HepG2 (cell line): ENCODE data around the gene C14orf93. TPM values are rescaled to one million over a fixed set of nuclear protein-coding genes. Genes with fewer than 3 reads are reported as not detected.

Experiments
- CBX5 ChIP-seq: sonication (generic); formaldehyde crosslinking; IDR thresholded peaks from 2 replicates; pipeline ENCODE4 v1.4.0; 2020; ENCODE audit warnings: missing genetic modification reagents, borderline replicate concordance
- HIVEP1 ChIP-seq: sonication (generic); formaldehyde crosslinking; IDR thresholded peaks from 2 replicates; pipeline ENCODE4 v1.4.0; 2020; ENCODE audit warnings: mild to moderate bottlenecking, missing genetic modification reagents
- JARID2 ChIP-seq: sonication (generic); formaldehyde crosslinking; IDR thresholded peaks from 2 replicates; pipeline ENCODE4 v1.8.1; 2023; ENCODE audit warnings: missing genetic modification reagents, inconsistent platforms; ENCODE audit not compliant: insufficient replicate concordance
- KDM6A ChIP-seq: IDR thresholded peaks from 2 replicates; pipeline ENCODE4 v1.6.1; 2016; ENCODE audit warnings: low read depth
- MAF1 ChIP-seq: sonication (generic); formaldehyde crosslinking; IDR thresholded peaks from 2 replicates; pipeline ENCODE4 v1.5.0; 2020; ENCODE audit warnings: missing genetic modification reagents, borderline replicate concordance
- RFX1 ChIP-seq: fragments of 450-650 bp; IDR thresholded peaks from 2 replicates; pipeline ENCODE4 v1.6.1; 2017
- TP53 ChIP-seq: sonication (generic); formaldehyde crosslinking; conservative IDR thresholded peaks from 2 replicates; pipeline ENCODE4 v1.4.0; 2020; ENCODE audit warnings: missing genetic modification reagents
- TRIM24 ChIP-seq: sonication (generic); formaldehyde crosslinking; IDR thresholded peaks from 2 replicates; pipeline ENCODE4 v1.8.0; 2022; ENCODE audit warnings: mild to moderate bottlenecking, missing genetic modification reagents
- ZNF3 ChIP-seq: IDR thresholded peaks from 2 replicates; pipeline ENCODE4 v1.7.0; 2017; ENCODE audit warnings: inconsistent platforms
- ZNF337 ChIP-seq: sonication (generic); formaldehyde crosslinking; IDR thresholded peaks from 2 replicates; pipeline ENCODE4 v1.5.1; 2020; ENCODE audit warnings: missing genetic modification reagents, low read depth, mild to moderate bottlenecking, borderline replicate concordance
- ZNF619 ChIP-seq: sonication (generic); formaldehyde crosslinking; IDR thresholded peaks from 2 replicates; pipeline ENCODE4 v1.4.0; 2020; ENCODE audit warnings: mild to moderate bottlenecking, missing genetic modification reagents
- ZNF652 ChIP-seq: IDR thresholded peaks from 2 replicates; pipeline ENCODE4 v1.6.1; 2016; ENCODE audit warnings: low read depth, borderline replicate concordance
- ZNF749 ChIP-seq: sonication (generic); formaldehyde crosslinking; IDR thresholded peaks from 2 replicates; pipeline ENCODE4 v1.8.0; 2022; ENCODE audit warnings: mild to moderate bottlenecking, missing genetic modification reagents, moderate library complexity, borderline replicate concordance
- ZNF772 ChIP-seq: sonication (generic); formaldehyde crosslinking; IDR thresholded peaks from 2 replicates; pipeline ENCODE4 v1.5.0; 2020; ENCODE audit warnings: mild to moderate bottlenecking, missing genetic modification reagents
- polyA plus RNA-seq, 8 experiments: library from polyadenylated mRNA; depleted of rRNA in 3 of 8; stranded (reverse) in 7 of 8; unstranded in 1 of 8; fragments of >200 nt; fragmentation: Illumina TruSeq in 4 of 8; extraction: Trizol in 4 of 8; gene quantifications; 2 replicates each; pipeline versions ENCODE4 v1.2.1 to v1.2.3, GENCODE V29; 2011 to 2016; ENCODE audit warnings: low read depth in 4 of 8, missing spikeins in 1 of 8, mixed read lengths in 1 of 8; ENCODE audit not compliant: insufficient read depth in 1 of 8
- total RNA-seq, 5 experiments: library from RNA; depleted of rRNA; stranded (reverse); fragments of >200 nt; fragmentation: Illumina TruSeq; extraction: Trizol; gene quantifications; 2 replicates each; pipeline ENCODE4 v1.2.3, GENCODE V29; 2016; ENCODE audit warnings: low read depth in 1 of 5
- TF ChIP-seq, protein P1 (sequence below): sonication (generic); formaldehyde crosslinking; conservative IDR thresholded peaks from 2 replicates; pipeline ENCODE4 v1.5.0; 2020; ENCODE audit warnings: missing genetic modification reagents
- TF ChIP-seq, protein P2 (sequence below): sonication (generic); formaldehyde crosslinking; IDR thresholded peaks from 2 replicates; pipeline ENCODE4 v1.5.0; 2020; ENCODE audit warnings: missing genetic modification reagents
- TF ChIP-seq, protein P3 (sequence below): sonication (generic); formaldehyde crosslinking; IDR thresholded peaks from 2 replicates; pipeline ENCODE4 v1.4.0; 2020; ENCODE audit warnings: missing genetic modification reagents, borderline replicate concordance
- TF ChIP-seq, protein P4 (sequence below): sonication (generic); formaldehyde crosslinking; IDR thresholded peaks from 2 replicates; pipeline ENCODE4 v1.4.0; 2020; ENCODE audit warnings: mild to moderate bottlenecking, low read depth, missing genetic modification reagents
- TF ChIP-seq, protein P5 (sequence below): IDR thresholded peaks from 2 replicates; pipeline ENCODE4 v1.6.1; 2012; ENCODE audit warnings: low read depth, low read length, improper control_type of control experiment
- TF ChIP-seq, protein P6 (sequence below): IDR thresholded peaks from 2 replicates; pipeline ENCODE4 v1.6.1; 2016; ENCODE audit warnings: missing compliant biosample characterization, missing genetic modification reagents, borderline replicate concordance

The C14orf93 gene
- total and polyA plus RNA-seq, 2 of the 13 experiments (the other 11 are each of a cell fraction or from before 2014, with no cell fraction given): 11.4 to 22.5 TPM

DNA sequence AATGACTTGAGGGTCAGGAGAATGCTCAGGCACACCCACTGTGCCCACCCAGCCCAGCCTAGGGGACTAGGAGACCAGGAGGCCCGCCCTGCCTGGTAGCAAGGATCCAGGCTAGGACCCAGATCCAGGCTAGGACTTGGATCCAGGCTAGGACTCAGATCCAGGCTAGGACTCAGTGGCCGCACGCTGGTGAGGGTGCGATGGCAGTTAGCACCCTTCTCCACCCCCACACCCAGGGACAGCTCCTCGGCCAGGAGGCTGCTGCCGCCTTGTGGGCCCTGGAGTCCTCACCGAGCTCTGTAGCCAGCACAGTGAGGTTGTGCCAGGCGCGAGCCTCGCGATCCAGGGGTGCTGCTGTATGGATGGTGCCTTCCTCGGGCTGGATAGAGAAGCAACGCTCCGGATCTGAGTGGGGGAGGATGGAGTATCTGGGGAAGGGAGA, 42.3 kb upstream of the C14orf93 start (continued):
- TF ChIP-seq JARID2: no peak
- no peak for TF ChIP-seq KDM6A (CRISPR knock-in tag)
- TF ChIP-seq CBX5 (CRISPR knock-in tag): 0 out of 2 replicates have a peak, but pooled peaks have one; percentile 16
- TF ChIP-seq, protein P1, sequence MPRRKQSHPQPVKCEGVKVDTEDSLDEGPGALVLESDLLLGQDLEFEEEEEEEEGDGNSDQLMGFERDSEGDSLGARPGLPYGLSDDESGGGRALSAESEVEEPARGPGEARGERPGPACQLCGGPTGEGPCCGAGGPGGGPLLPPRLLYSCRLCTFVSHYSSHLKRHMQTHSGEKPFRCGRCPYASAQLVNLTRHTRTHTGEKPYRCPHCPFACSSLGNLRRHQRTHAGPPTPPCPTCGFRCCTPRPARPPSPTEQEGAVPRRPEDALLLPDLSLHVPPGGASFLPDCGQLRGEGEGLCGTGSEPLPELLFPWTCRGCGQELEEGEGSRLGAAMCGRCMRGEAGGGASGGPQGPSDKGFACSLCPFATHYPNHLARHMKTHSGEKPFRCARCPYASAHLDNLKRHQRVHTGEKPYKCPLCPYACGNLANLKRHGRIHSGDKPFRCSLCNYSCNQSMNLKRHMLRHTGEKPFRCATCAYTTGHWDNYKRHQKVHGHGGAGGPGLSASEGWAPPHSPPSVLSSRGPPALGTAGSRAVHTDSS (CRISPR knock-in tag): no peak
- 0 out of 2 replicates have a peak, but pooled peaks have one; percentile 13 for TF ChIP-seq ZNF619 (CRISPR knock-in tag)
- TF ChIP-seq ZNF337 (CRISPR knock-in tag): no peak
- TF ChIP-seq TRIM24: no peak
- no peak for TF ChIP-seq ZNF652
- no peak for TF ChIP-seq ZNF749
- TF ChIP-seq, protein P2, sequence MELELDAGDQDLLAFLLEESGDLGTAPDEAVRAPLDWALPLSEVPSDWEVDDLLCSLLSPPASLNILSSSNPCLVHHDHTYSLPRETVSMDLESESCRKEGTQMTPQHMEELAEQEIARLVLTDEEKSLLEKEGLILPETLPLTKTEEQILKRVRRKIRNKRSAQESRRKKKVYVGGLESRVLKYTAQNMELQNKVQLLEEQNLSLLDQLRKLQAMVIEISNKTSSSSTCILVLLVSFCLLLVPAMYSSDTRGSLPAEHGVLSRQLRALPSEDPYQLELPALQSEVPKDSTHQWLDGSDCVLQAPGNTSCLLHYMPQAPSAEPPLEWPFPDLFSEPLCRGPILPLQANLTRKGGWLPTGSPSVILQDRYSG (CRISPR knock-in tag): no peak
- TF ChIP-seq TP53: no peak
- TF ChIP-seq, protein P3, sequence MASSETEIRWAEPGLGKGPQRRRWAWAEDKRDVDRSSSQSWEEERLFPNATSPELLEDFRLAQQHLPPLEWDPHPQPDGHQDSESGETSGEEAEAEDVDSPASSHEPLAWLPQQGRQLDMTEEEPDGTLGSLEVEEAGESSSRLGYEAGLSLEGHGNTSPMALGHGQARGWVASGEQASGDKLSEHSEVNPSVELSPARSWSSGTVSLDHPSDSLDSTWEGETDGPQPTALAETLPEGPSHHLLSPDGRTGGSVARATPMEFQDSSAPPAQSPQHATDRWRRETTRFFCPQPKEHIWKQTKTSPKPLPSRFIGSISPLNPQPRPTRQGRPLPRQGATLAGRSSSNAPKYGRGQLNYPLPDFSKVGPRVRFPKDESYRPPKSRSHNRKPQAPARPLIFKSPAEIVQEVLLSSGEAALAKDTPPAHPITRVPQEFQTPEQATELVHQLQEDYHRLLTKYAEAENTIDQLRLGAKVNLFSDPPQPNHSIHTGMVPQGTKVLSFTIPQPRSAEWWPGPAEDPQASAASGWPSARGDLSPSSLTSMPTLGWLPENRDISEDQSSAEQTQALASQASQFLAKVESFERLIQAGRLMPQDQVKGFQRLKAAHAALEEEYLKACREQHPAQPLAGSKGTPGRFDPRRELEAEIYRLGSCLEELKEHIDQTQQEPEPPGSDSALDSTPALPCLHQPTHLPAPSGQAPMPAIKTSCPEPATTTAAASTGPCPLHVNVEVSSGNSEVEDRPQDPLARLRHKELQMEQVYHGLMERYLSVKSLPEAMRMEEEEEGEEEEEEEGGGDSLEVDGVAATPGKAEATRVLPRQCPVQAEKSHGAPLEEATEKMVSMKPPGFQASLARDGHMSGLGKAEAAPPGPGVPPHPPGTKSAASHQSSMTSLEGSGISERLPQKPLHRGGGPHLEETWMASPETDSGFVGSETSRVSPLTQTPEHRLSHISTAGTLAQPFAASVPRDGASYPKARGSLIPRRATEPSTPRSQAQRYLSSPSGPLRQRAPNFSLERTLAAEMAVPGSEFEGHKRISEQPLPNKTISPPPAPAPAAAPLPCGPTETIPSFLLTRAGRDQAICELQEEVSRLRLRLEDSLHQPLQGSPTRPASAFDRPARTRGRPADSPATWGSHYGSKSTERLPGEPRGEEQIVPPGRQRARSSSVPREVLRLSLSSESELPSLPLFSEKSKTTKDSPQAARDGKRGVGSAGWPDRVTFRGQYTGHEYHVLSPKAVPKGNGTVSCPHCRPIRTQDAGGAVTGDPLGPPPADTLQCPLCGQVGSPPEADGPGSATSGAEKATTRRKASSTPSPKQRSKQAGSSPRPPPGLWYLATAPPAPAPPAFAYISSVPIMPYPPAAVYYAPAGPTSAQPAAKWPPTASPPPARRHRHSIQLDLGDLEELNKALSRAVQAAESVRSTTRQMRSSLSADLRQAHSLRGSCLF: no peak
- TF ChIP-seq HIVEP1 (CRISPR knock-in tag): no peak
- TF ChIP-seq ZNF772 (CRISPR knock-in tag): peak; percentile 66
- peak; percentile 9; the same call in 1 of the 2 replicates for TF ChIP-seq RFX1
- TF ChIP-seq, protein P4, sequence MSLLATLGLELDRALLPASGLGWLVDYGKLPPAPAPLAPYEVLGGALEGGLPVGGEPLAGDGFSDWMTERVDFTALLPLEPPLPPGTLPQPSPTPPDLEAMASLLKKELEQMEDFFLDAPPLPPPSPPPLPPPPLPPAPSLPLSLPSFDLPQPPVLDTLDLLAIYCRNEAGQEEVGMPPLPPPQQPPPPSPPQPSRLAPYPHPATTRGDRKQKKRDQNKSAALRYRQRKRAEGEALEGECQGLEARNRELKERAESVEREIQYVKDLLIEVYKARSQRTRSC (CRISPR knock-in tag): no peak
- TF ChIP-seq, protein P5, sequence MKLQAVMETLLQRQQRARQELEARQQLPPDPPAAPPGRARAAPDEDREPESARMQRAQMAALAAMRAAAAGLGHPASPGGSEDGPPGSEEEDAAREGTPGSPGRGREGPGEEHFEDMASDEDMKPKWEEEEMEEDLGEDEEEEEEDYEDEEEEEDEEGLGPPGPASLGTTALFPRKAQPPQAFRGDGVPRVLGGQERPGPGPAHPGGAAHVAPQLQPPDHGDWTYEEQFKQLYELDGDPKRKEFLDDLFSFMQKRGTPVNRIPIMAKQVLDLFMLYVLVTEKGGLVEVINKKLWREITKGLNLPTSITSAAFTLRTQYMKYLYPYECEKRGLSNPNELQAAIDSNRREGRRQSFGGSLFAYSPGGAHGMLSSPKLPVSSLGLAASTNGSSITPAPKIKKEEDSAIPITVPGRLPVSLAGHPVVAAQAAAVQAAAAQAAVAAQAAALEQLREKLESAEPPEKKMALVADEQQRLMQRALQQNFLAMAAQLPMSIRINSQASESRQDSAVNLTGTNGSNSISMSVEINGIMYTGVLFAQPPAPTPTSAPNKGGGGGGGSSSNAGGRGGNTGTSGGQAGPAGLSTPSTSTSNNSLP: no peak
- TF ChIP-seq, protein P6, sequence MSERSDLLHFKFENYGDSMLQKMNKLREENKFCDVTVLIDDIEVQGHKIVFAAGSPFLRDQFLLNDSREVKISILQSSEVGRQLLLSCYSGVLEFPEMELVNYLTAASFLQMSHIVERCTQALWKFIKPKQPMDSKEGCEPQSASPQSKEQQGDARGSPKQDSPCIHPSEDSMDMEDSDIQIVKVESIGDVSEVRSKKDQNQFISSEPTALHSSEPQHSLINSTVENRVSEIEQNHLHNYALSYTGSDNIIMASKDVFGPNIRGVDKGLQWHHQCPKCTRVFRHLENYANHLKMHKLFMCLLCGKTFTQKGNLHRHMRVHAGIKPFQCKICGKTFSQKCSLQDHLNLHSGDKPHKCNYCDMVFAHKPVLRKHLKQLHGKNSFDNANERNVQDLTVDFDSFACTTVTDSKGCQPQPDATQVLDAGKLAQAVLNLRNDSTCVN (CRISPR knock-in tag): no peak
- 0 out of 2 replicates have a peak, but pooled peaks have one; percentile 55 for TF ChIP-seq MAF1 (CRISPR knock-in tag)
- TF ChIP-seq ZNF3 (CRISPR knock-in tag): no peak
